ENCODE data around the gene LAPTM5. TPM values are rescaled to one million over a fixed set of nuclear protein-coding genes. Genes with fewer than 3 reads are reported as not detected.

LAPTM5 gene
- total RNA-seq, 1 experiment from 2014 or later: 0.15 TPM

DNA sequence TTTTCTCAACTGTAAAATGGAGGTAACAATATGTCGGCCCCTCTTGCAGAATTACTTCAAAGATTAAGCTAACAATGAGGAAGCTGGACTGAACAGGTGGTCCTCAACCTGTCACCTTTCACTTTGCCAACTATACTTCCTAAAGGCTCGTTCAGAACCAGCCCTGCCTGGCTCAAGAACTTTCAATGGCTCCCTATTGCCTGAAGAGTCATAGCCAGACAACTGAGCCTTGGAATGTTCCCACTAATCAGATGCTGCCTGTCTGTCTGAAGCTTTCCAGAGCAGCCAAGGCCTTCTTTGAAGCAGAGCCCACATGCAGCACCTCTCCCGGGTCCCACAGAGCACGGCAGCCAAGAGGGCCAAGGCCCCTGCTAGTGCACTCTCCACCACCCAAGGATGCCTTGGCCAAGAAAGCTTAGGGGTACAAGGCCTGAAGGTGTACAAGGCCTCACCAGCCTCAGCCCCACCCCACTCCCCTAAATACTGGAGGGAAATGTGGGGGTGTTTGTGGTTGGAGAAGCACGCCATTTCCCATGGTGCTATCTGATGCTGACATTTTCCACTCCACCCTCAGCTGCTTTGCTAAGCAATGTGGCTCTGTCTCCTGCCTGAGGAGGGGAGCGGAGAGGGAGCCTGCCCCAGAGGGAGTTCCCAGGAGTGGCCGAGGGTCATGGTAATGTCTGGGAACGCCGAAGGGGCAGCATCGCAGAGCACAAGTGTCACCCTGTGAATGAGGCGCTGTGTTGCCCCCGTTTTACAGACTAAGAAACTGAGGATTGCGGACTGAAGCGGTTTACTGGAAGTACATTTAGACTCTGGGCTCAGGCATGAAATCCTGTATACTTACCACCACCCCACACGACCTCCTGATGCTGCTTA lies 8.2 kb upstream of the LAPTM5 start:
- H2BK20ac ChIP-seq (ENCODE audit: low read depth, low read length, poor library complexity, severe bottlenecking): no peak overlapping the region
- H3K27me3 Mint-ChIP-seq (ENCODE audit: low read depth): no peaks in the 10 kb centered on the region
- no peak overlapping the region for H4K91ac ChIP-seq (ENCODE audit: insufficient read length, low read depth, low read length)
- H3K27ac Mint-ChIP-seq: no peak overlapping the region; a peak in 1 of 7 replicates
- H3K56ac ChIP-seq (ENCODE audit: insufficient read length, low read depth, low read length): no peak overlapping the region
- no peaks in the 10 kb centered on the region for H3K23me2 ChIP-seq (ENCODE audit: insufficient read length, low read depth, low read length, poor library complexity, severe bottlenecking)
- H3K23ac ChIP-seq (ENCODE audit: insufficient read length, low read depth, low read length): no peak overlapping the region
- no peak overlapping the region for H3K4ac ChIP-seq (ENCODE audit: low read depth, low read length)
- H3K9me3 Mint-ChIP-seq: no peaks in the 10 kb centered on the region; a peak in 1 of 5 replicates
- H3K14ac ChIP-seq (ENCODE audit: insufficient read depth, low read length): no peak overlapping the region
- TF ChIP-seq, protein P1, sequence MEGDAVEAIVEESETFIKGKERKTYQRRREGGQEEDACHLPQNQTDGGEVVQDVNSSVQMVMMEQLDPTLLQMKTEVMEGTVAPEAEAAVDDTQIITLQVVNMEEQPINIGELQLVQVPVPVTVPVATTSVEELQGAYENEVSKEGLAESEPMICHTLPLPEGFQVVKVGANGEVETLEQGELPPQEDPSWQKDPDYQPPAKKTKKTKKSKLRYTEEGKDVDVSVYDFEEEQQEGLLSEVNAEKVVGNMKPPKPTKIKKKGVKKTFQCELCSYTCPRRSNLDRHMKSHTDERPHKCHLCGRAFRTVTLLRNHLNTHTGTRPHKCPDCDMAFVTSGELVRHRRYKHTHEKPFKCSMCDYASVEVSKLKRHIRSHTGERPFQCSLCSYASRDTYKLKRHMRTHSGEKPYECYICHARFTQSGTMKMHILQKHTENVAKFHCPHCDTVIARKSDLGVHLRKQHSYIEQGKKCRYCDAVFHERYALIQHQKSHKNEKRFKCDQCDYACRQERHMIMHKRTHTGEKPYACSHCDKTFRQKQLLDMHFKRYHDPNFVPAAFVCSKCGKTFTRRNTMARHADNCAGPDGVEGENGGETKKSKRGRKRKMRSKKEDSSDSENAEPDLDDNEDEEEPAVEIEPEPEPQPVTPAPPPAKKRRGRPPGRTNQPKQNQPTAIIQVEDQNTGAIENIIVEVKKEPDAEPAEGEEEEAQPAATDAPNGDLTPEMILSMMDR (conservative IDR thresholded peaks at IDR 0.05): no peak
- no peak overlapping the region for H2BK15ac ChIP-seq (ENCODE audit: low read depth, low read length)
- H3K27ac ChIP-seq (ENCODE audit: insufficient read length, low read depth, low read length): no peak overlapping the region
- WGBS (ENCODE audit: extremely low coverage, insufficient read length, low lambda C conversion rate): no CpG with 5 or more reads among the region's 15 CpGs
- no peak overlapping the region for H2AK5ac ChIP-seq (ENCODE audit: insufficient read length, low read length)
- no peaks in the 10 kb centered on the region for H3K36me3 Mint-ChIP-seq (ENCODE audit: insufficient read depth in 1 of 3, low read depth in 3 of 3)
- no peaks in the 10 kb centered on the region for H3K9me3 ChIP-seq (ENCODE audit: control insufficient read depth, low read depth, low read length)
- peaks cover 8 to 12% of the 10 kb centered on the region in 2 experiments for H3K4me1 Mint-ChIP-seq
- H3K18ac ChIP-seq (ENCODE audit: insufficient read length, low read depth, low read length): no peak overlapping the region
- H3K4me2 ChIP-seq (ENCODE audit: insufficient read depth, insufficient read length, low read length): no peak overlapping the region
- H3K27me3 ChIP-seq (ENCODE audit: insufficient read depth, low read length): no peaks in the 10 kb centered on the region; the same call in 1 of the 2 replicates
- H3K9ac ChIP-seq (ENCODE audit: extremely low read depth, insufficient read length, low read length): no peak overlapping the region
- H2BK5ac ChIP-seq (ENCODE audit: insufficient read length, low read length): no peak overlapping the region
- no peak overlapping the region for H2BK12ac ChIP-seq (ENCODE audit: insufficient read length, low read depth, low read length)
- H3K79me2 ChIP-seq (ENCODE audit: insufficient read depth, low read length): no peaks in the 10 kb centered on the region
- no peaks in the 10 kb centered on the region for H3K79me1 ChIP-seq (ENCODE audit: insufficient read depth, low read depth, low read length, poor library complexity, severe bottlenecking)
- H2AFZ ChIP-seq (ENCODE audit: low read length): no peak overlapping the region
- H3K4me3 Mint-ChIP-seq: no peak overlapping the region
- H4K8ac ChIP-seq (replicated peaks; ENCODE audit: insufficient read length, low read depth, low read length): no peak overlapping the region
- H4K20me1 ChIP-seq (ENCODE audit: control insufficient read depth, insufficient read depth, insufficient read length): no peaks in the 10 kb centered on the region
- H4K5ac ChIP-seq (ENCODE audit: insufficient read length, low read depth, low read length): no peak overlapping the region
- H3T11ph ChIP-seq (ENCODE audit: low read length): no peak overlapping the region
- DNase-seq: no peak
- no peaks in the 10 kb centered on the region for H3K4me1 ChIP-seq (ENCODE audit: insufficient read depth, low read length)
- no peak overlapping the region for H2BK120ac ChIP-seq (ENCODE audit: low read depth, low read length, poor library complexity, severe bottlenecking)
